GM12801 (cell line): ENCODE measurements around the gene HORMAD2.

Source experiments
- CTCF ChIP-seq: IDR thresholded peaks from one replicate; pipeline ENCODE4 v1.5.1; 2011; ENCODE audit warnings: control low read depth; ENCODE audit not compliant: insufficient read length; ENCODE audit errors: extremely low read depth

The HORMAD2 gene

GRCh38 chr22:30092686-30093085 lies 12.4 kb downstream of the HORMAD2 start:
- no peak for TF ChIP-seq CTCF

DNA sequence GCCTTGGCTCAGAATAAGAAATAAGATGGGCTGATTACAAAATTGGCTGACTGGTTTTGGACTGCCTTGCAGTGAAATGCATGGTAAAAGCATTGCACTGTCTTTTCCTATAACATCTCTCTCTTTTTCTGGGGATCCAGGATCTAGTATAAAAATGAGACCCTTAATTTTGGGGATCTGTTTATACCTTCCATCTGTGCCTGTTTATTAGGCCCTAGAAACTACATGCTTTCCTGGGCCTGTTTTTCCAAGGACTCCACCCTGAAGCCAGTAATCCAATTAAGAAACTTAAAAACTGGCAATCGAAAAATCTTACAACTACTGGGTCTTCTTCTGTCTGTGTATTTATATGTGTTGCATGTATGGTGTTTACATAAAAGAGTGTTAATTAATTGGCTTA lies 14.5 kb downstream of the HORMAD2 start:
- no peak for TF ChIP-seq CTCF

DNA sequence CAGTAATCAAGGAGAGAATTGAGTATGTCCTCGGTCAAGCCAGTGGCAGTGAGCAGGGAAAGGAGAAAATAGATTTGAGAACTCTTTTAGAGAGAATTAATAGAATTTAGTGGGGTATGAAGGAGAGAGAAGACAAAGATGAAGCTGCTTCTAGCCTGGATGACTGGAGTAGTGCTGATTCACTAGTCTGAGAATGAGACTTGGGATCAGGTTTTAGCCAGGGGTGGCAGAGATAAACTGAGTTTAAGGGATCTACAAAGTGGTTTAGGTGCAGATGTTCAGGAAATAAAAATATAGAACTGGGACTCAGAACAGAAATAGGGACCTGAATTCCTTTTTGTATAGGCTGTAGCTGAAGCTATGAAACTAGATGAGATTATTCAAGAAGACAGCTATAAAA lies 17.6 kb downstream of the HORMAD2 start:
- no peak for TF ChIP-seq CTCF

DNA sequence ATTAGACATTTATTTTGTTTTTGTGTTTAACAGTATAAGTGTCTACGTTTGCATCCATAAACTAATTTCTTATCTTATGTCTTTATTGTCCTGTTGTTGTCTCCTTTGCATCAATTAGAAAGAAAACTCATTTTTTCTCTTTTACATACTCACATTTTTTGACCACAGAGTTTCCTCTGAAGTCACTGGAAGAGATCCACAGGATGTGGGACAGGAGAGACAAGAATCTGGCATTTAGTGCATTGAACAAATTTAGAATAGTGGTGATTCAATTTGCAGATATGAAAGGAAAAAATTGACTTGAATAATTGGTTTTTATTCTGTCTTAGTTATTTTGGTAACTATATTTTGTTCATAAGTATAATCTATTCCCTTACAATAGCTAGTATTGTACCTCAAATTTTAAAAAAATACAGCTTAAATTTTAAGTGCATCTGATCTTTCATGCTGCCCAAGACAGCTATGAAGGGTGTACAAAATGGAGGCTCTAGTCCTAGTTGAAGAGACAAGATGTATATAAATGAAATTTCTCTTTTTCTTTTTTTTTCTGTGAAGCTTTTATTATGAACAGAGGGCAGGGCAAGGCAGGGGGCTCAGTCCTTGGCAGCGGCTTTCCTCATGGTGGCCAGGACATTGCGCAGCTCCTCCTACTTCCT lies 24.4 kb downstream of the HORMAD2 start:
- no peak for TF ChIP-seq CTCF

DNA sequence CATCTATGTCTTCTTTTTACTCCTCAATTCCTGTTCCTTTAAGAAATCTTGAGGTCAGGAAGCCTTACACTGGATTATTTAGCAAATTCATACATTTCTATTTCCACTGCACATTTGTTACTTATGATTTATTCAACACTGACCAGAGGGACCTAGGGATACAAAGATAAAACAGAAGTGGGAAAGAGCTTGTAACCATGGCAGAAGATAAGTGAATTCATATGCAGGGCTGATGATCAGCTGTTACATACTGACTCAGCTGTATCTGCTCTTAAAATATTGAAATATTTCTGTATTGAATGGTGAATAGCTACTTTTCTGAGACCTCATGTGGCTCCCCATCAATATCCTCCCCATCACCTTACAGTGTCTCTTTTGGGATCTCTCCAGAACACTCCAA lies 25.2 kb downstream of the HORMAD2 start:
- no peak for TF ChIP-seq CTCF

DNA sequence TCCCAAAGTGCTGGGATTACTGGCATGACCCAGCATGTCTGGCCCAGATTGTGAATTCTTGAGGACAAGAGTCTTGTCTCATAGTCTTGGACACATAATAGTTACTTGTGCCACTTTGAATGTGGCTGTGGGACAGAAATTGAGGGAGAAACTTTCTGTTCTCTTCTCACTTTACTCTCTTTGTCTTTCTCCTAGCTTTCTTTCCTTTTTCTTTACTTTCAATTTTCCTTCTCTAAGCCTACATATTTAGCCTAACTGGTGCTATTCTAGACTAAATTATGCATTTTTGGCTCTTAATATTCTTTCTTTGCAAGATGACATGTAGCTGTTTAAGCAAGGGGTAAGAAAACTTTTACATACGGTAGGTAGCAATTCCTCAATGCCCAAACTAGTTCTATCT lies 33.2 kb downstream of the HORMAD2 start:
- TF ChIP-seq CTCF: no peak

- no peak for TF ChIP-seq CTCF
Observed at GRCh38 chr22:30114361-30114760, 34.1 kb downstream of the HORMAD2 start.
